HG03280 (cell line): Measurements from ENCODE around the gene AMZ1.
"Not testable (repeated sequence)": the region's sequence is repeated elsewhere in the genome, so short reads cannot be mapped to it uniquely, and the experiment has no call there.

Source experiments
- ATAC-seq: cut with Tn5 transposase; IDR thresholded peaks from one replicate; pipeline ENCODE4 v1.9.1; 2021; ENCODE audit warnings: mild to moderate bottlenecking, moderate library complexity; ENCODE audit not compliant: unreplicated experiment

Gene AMZ1

GRCh38 chr7:2709553-2710285 is 21.7 kb downstream of the AMZ1 start:
- ATAC-seq: peak; percentile 91

- ATAC-seq: peak; percentile 35
These were observed 22.3 kb downstream of the AMZ1 start for GRCh38 chr7:2710286-2710655.

- ATAC-seq: no peak
These were observed 23.0 kb downstream of the AMZ1 start for GRCh38 chr7:2710901-2711551.

- no peak for ATAC-seq
These were observed 24.1 kb downstream of the AMZ1 start for GRCh38 chr7:2711895-2712675.

- no peak for ATAC-seq
These were observed 25.4 kb downstream of the AMZ1 start for GRCh38 chr7:2713370-2713769.

- no peak for ATAC-seq
These were observed 26.0 kb downstream of the AMZ1 start for GRCh38 chr7:2713978-2714377.

GRCh38 chr7:2714636-2715035 is 26.6 kb downstream of the AMZ1 start:
- no peak for ATAC-seq

GRCh38 chr7:2715341-2716231 is 27.6 kb downstream of the AMZ1 start:
- no peak for ATAC-seq

GRCh38 chr7:2716488-2716887 is 28.5 kb downstream of the AMZ1 start:
- ATAC-seq: no peak

GRCh38 chr7:2716906-2717292 is 28.9 kb downstream of the AMZ1 start:
- ATAC-seq: no peak

- ATAC-seq: no peak
These were observed 29.6 kb downstream of the AMZ1 start for GRCh38 chr7:2717293-2718261.

GRCh38 chr7:2718296-2718965 is 30.4 kb downstream of the AMZ1 start:
- no peak for ATAC-seq

- ATAC-seq: no peak
These were observed 31.0 kb downstream of the AMZ1 start for GRCh38 chr7:2719007-2719406.

- ATAC-seq: no peak
These were observed 32.0 kb downstream of the AMZ1 start for GRCh38 chr7:2720024-2720423.

- ATAC-seq: no peak
These were observed 33.8 kb downstream of the AMZ1 start for GRCh38 chr7:2721842-2722241.

- no peak for ATAC-seq
These were observed 34.6 kb downstream of the AMZ1 start for GRCh38 chr7:2722591-2722990.

- ATAC-seq: no peak
These were observed 35.3 kb downstream of the AMZ1 start for GRCh38 chr7:2723138-2723850.

GRCh38 chr7:2724036-2724435 is 36.0 kb downstream of the AMZ1 start:
- ATAC-seq: not testable (repeated sequence)
